GM18517 (cell line): ENCODE data around the gene FSTL5.

Experiments
- ATAC-seq: cut with Tn5 transposase; IDR thresholded peaks from one replicate; pipeline ENCODE4 v1.9.1; 2021; ENCODE audit warnings: mild to moderate bottlenecking, moderate library complexity; ENCODE audit not compliant: unreplicated experiment

Gene FSTL5

GRCh38 chr4:161949946-161950725, 213.7 kb downstream of the FSTL5 start:
- ATAC-seq, result no peak

GRCh38 chr4:161948026-161948770, 215.6 kb downstream of the FSTL5 start:
- ATAC-seq, result no peak

DNA sequence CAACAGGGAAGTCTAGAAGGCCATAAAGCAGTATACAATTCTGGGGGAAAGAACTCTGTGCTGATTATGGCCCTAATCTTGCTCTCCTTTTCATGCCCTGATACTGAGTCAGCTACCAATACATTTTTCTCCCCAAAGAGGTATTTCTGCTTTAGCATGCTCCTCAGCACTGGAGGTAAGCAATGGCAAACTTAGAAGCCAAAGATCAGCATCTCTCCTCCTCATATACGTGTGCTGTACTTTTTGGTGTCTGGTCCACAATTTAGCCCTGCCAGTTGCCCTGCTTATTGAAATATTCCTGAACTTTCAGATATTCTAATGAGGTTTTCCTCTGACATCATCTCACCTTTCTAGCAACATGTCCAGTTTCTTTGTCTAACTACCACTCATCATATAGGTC, 226.2 kb downstream of the FSTL5 start:
- no peak for ATAC-seq

GRCh38 chr4:161936625-161937550, 226.9 kb downstream of the FSTL5 start:
- ATAC-seq, result no peak

DNA sequence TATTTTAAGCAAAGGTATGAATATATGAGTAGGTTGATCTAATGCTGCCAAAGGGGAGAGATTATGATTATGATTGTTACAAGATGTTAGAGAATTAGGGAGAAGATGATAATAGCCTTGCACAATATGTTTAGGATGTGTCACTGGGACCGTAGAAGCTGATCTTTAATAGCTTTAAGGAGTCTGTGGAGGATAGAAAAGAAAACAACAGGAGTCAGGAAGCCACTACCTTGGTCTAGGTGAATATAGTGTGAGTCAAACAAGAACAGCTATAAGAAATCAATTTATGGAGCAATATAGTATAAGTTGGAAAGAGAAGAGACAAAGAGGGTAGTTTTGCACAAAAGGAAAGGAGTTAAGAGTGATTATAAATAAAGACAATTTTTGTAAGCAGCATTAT, 232.7 kb downstream of the FSTL5 start:
- no peak for ATAC-seq

GRCh38 chr4:161929956-161930355, 233.8 kb downstream of the FSTL5 start:
- no peak for ATAC-seq

DNA sequence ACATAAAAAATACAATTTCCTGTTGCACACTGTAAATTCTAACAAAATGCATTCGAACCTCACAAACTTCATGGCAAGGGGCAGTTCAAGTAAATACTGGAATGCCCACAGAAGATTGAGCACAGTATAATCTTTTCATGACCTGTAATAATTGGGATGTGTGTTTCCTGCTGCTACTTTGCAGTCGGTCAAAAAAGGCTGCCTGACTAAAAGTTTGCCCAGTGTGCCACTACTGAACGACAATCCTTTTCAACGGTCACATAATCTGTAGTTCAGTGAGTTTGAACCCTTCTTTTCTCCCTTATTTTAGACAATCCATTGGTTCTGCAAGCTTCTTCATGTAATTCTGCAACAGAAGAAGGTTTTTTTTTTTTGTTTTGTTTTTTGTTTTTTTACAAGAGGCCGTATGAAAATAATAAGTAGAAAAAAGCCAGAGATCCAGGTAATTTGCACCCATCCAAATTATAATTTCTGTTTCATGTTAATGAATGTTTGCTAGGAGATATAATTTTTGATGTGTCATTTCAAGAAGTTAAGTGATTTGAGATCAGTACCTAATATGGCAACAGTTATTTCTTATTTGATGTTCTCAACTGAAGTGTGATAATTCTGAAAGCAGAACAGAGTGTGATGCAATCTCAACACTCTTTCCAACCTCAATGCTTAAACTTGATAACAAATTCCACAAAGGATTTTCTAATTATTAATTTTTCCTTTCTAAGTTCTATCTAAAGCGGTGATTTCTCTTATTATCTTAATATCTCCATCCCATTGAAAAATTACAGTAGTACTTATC, 237.6 kb downstream of the FSTL5 start:
- no peak for ATAC-seq

DNA sequence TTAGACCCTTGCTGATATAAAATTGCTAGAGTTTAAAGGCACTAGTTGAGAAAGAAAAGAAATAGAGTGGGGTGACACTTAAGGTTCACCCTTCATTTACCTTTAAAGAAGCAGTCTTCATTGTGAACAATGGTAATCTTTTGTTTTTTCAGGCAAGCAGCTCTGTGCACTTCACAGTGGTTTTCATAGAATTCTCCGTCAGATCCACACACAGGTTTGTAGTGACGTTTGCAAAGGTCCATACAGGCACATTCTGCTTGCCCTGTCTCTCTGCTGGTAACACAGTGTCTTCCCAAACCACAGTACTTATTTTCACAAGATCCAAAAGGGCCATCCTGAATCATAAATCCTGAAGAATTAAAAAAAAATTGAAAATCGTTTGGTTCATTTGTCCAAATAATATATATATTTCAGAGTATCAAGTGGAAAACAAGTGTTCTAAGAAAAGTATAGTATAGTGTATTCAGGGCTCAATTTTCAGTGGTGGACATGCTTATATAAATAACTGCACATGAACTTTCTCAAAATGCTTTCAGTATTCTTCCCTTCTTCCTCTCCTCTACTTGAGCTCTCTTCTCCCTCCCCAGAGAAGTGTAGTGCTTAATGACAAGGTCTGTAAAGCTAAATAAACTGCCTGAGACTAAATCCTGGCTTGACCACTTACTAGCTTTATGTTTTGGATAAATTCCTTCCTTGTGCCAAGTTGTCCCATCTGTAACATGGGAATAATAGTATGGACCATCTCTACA, 243.3 kb downstream of the FSTL5 start:
- ATAC-seq, result peak; percentile 10

- peak; percentile 72 for ATAC-seq
Observed at GRCh38 chr4:161919442-161920220, 244.2 kb downstream of the FSTL5 start.

GRCh38 chr4:161916035-161916434, 247.8 kb downstream of the FSTL5 start:
- no peak for ATAC-seq

GRCh38 chr4:161907590-161907955, 256.2 kb downstream of the FSTL5 start:
- no peak for ATAC-seq

DNA sequence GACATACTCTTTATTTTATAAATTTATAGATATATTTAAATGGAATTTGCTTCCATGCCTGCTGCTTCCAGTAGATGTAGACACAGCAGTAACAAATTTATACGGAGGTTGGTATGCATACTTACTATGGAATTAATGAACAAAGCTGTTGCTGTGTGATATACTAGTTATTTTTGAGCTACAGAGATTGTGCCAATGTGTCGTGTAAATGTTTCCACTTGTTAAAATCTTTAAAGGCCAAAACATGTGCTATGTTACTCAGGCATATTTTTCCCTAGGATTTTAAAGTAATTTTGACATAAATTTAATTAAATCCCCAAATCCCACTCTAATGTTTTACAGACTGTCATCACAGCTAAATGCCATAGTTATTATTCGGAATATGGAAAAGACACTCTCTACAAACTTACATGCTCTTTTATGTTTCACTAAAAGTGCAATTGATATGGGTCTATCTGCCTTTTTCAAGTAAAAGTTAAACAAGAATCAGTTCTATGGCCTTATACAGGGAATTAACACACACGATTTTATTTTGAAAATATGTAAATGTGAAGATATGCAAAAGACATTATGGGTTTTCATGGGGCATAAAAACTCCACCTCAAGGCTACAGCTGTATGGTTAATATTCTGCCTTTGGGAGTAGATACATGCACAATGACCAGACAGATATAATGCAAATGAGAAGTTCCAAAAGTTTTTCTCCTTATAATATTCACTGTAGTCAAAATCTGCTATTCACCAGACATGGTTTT, 256.8 kb downstream of the FSTL5 start:
- no peak for ATAC-seq

DNA sequence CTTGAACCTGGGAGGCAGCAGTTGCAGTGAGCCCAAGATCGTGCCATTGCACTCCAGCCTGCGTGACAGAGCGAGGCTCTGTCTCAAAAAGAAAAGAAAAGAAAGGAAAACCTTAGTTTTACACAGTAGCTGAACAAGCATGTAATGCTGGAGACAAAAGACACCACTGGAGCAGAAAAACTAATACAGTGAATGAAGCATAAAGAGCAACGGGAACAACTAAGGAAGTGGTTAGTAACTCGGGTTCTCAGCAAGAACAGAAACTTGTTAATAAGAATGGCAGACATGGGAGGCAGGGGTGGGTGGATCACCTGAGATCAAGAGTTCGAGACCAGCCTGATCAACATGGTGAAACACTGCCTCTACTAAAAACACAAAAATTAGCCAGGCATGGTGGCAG, 263.7 kb downstream of the FSTL5 start:
- no peak for ATAC-seq

- no peak for ATAC-seq
Observed at GRCh38 chr4:161894493-161895167, 269.2 kb downstream of the FSTL5 start.

- no peak for ATAC-seq
Observed at GRCh38 chr4:161894014-161894413, 269.8 kb downstream of the FSTL5 start.

GRCh38 chr4:161893566-161893965, 270.2 kb downstream of the FSTL5 start:
- no peak for ATAC-seq

DNA sequence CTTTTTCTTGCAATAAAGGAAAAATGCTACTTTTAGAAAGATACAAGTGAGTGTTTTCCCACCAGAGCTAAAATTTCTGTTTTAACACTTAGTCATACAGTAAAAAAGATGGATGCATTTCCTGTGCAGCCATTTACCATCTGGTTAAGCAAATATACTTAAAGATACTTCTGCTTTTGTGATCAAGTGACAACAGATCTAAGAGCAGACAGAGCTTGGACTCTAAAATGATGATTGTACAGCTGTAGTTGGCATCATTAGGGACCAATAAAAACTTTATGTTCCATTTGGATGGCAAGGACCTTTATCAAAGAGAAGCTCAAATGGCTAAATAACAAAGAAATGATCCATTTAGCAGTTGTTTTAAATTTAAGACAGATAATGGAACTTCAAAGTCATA, 270.8 kb downstream of the FSTL5 start:
- ATAC-seq, result no peak

GRCh38 chr4:161883157-161883556, 280.6 kb downstream of the FSTL5 start:
- ATAC-seq, result no peak
